GM19455 (cell line): ENCODE measurements around the gene RAB40C.

Source experiments
- ATAC-seq: cut with Tn5 transposase; IDR thresholded peaks from one replicate; pipeline ENCODE4 v1.9.1; 2021; ENCODE audit not compliant: unreplicated experiment

The RAB40C gene

GRCh38 chr16:610513-611381 lies 20.9 kb downstream of the RAB40C start:
- no peak for ATAC-seq

- no peak for ATAC-seq
These were observed 25.3 kb downstream of the RAB40C start for GRCh38 chr16:615122-615521.

GRCh38 chr16:616733-617586 lies 27.1 kb downstream of the RAB40C start:
- ATAC-seq: no peak

- no peak for ATAC-seq
These were observed 28.0 kb downstream of the RAB40C start for GRCh38 chr16:617855-618254.

GRCh38 chr16:619476-620100 lies 29.7 kb downstream of the RAB40C start:
- no peak for ATAC-seq

- no peak for ATAC-seq
These were observed 31.0 kb downstream of the RAB40C start for GRCh38 chr16:620700-621525.

GRCh38 chr16:621526-622105 lies 31.8 kb downstream of the RAB40C start:
- no peak for ATAC-seq

GRCh38 chr16:622920-623280 lies 33.0 kb downstream of the RAB40C start:
- ATAC-seq: no peak

- no peak for ATAC-seq
These were observed 34.7 kb downstream of the RAB40C start for GRCh38 chr16:624526-625070.

- no peak for ATAC-seq
These were observed 35.5 kb downstream of the RAB40C start for GRCh38 chr16:625117-625976.

- ATAC-seq: no peak
These were observed 36.3 kb downstream of the RAB40C start for GRCh38 chr16:625977-626765.

- ATAC-seq: no peak
These were observed 37.1 kb downstream of the RAB40C start for GRCh38 chr16:626787-627453.

GRCh38 chr16:627454-628239 lies 37.8 kb downstream of the RAB40C start:
- ATAC-seq: no peak

- no peak for ATAC-seq
These were observed 38.6 kb downstream of the RAB40C start for GRCh38 chr16:628321-629061.

GRCh38 chr16:629185-629832 lies 39.4 kb downstream of the RAB40C start:
- ATAC-seq: no peak

GRCh38 chr16:629833-630248 lies 40.0 kb downstream of the RAB40C start:
- no peak for ATAC-seq
